CD4-positive, alpha-beta T cell treated with Interleukin-1 beta for 1 hour (primary cell): ENCODE measurements around the gene SMIM29.

ENCODE experiments used
- DNase-seq, 2 donors: peaks; one replicate each; pipeline ENCODE4 v3.0.0-alpha.2; 2020 to 2022

SMIM29 gene

GRCh38 chr6:34223956-34224940 is 24.6 kb downstream of the SMIM29 start:
- peak; percentile 96 to 98 for DNase-seq

GRCh38 chr6:34223381-34223955 is 25.3 kb downstream of the SMIM29 start:
- DNase-seq, result no peak

- DNase-seq, result no peak
These were observed 30.1 kb downstream of the SMIM29 start for GRCh38 chr6:34218691-34219090.

- DNase-seq, result no peak
These were observed 35.0 kb downstream of the SMIM29 start for GRCh38 chr6:34213772-34214171.

GRCh38 chr6:34207695-34208443 is 40.9 kb downstream of the SMIM29 start:
- no peak for DNase-seq

GRCh38 chr6:34206726-34207125 is 42.1 kb downstream of the SMIM29 start:
- DNase-seq, result no peak

- DNase-seq, result no peak
These were observed 42.9 kb downstream of the SMIM29 start for GRCh38 chr6:34205916-34206315.

- DNase-seq, result peak in 1 of 2 donors; percentile 1
These were observed 43.3 kb downstream of the SMIM29 start for GRCh38 chr6:34205466-34205865.

- DNase-seq, result no peak
These were observed 44.1 kb downstream of the SMIM29 start for GRCh38 chr6:34204693-34205092.

- DNase-seq, result no peak
These were observed 46.2 kb downstream of the SMIM29 start for GRCh38 chr6:34202329-34203201.

- no peak for DNase-seq
These were observed 47.2 kb downstream of the SMIM29 start for GRCh38 chr6:34201455-34202107.

- no peak for DNase-seq
These were observed 48.4 kb downstream of the SMIM29 start for GRCh38 chr6:34200340-34200971.

- no peak for DNase-seq
These were observed 52.0 kb downstream of the SMIM29 start for GRCh38 chr6:34196833-34197195.
